ENCODE measurements around the gene KDM1A. TPM values are rescaled to one million over a fixed set of nuclear protein-coding genes. Genes with fewer than 3 reads are reported as not detected.

The KDM1A gene
- total and polyA plus RNA-seq, 10 of the 15 experiments (the other 5 are each of a cell fraction or from before 2014, with no cell fraction given), result 39.2 to 118 (median 98.9) TPM

- in situ Hi-C loops (cut with MboI), result no loop called here
- H3K4me1 ChIP-seq (ENCODE audit: control insufficient read depth, insufficient read depth, low read length), result no peaks in the 10 kb centered on the region
- H3K4me2 ChIP-seq (ENCODE audit: control insufficient read depth, insufficient read depth), result no peak overlapping the region
- no peaks in the 10 kb centered on the region for H4K20me1 ChIP-seq (ENCODE audit: control insufficient read depth, insufficient read depth)
- ATAC-seq (no peak), FAIRE-seq (no peak), DNase-seq (ENCODE audit: low read depth, low spot score) (no peak)
- no peaks in the 10 kb centered on the region for H3K27me3 ChIP-seq (replicated peaks in 1 of 2; ENCODE audit: control insufficient read depth in 2 of 2, insufficient read depth in 2 of 2, low read length in 1 of 2)
- POLR2A ChIA-PET, result no interaction called here
- H3K36me3 ChIP-seq (ENCODE audit: control insufficient read depth in 2 of 2, insufficient read depth in 2 of 2, low read length in 1 of 2), result peaks cover 25 to 66% of the 10 kb centered on the region in 2 experiments
- H3K79me2 ChIP-seq (ENCODE audit: control insufficient read depth, insufficient read depth, low read length), result no peaks in the 10 kb centered on the region
- H3K9me3 ChIP-seq (replicated peaks; ENCODE audit: control insufficient read depth, insufficient read depth, low read length), result no peaks in the 10 kb centered on the region
- no TSS peak for BruUV-seq (replicated peaks)
- RAD21 ChIA-PET (ENCODE audit: unreplicated experiment), result no interaction called here
- H3K9ac ChIP-seq (ENCODE audit: control insufficient read depth, insufficient read depth, low read length), result no peak overlapping the region
- H2AFZ ChIP-seq (ENCODE audit: control insufficient read depth, low read depth, low read length), result no peak overlapping the region
- WGBS (ENCODE audit: insufficient coverage, insufficient replicate concordance, low lambda C conversion rate, missing lambda C conversion rate), result 94% methylated on average over 5 of the region's 5 CpGs
- no peak for TF ChIP-seq RB1 (IDR thresholded peaks at IDR 0.05; ENCODE audit: borderline replicate concordance)
- TF ChIP-seq MTA3 (IDR thresholded peaks at IDR 0.05; ENCODE audit: borderline replicate concordance, low read length), result no peak
- TF ChIP-seq FOXM1 (IDR thresholded peaks at IDR 0.05; ENCODE audit: low read depth, low read length), result no peak
- no peak for TF ChIP-seq KLF5 (IDR thresholded peaks at IDR 0.05; ENCODE audit: partially characterized antibody)
- no peak for TF ChIP-seq WRNIP1 (IDR thresholded peaks at IDR 0.05; ENCODE audit: borderline replicate concordance, low read depth, low read length)
- TF ChIP-seq E2F8 (IDR thresholded peaks at IDR 0.05; ENCODE audit: low read depth, partially characterized antibody), result no peak
- no peak for TF ChIP-seq KAT2A (conservative IDR thresholded peaks at IDR 0.05; ENCODE audit: control insufficient read depth, low read depth, low read length)
- TF ChIP-seq RUNX3 (IDR thresholded peaks at IDR 0.05; ENCODE audit: low read length), result no peak
- no peak for TF ChIP-seq ELK1 (IDR thresholded peaks at IDR 0.05; ENCODE audit: low read depth, low read length)
- TF ChIP-seq SKIL (IDR thresholded peaks at IDR 0.05; ENCODE audit: low read depth, poor library complexity, severe bottlenecking), result no peak
- no peak for TF ChIP-seq SIN3A (IDR thresholded peaks at IDR 0.05; ENCODE audit: low read depth, low read length)
- no peak for TF ChIP-seq E2F4 (IDR thresholded peaks at IDR 0.05; ENCODE audit: low read depth, low read length)
- no peak overlapping the region for H3K27ac ChIP-seq (ENCODE audit: control insufficient read depth, insufficient read depth)
- CTCF ChIA-PET, result no interaction called here
- H3K4me3 ChIP-seq, result no peak overlapping the region
- intact Hi-C loops (cut with micrococcal nuclease; ENCODE audit: unreplicated experiment), result no loop called here
- SMC1A ChIA-PET (ENCODE audit: uncharacterized antibody, unreplicated experiment), result interaction anchor here (1.1 to 2.5 kb wide), 2 partner anchors 11 to 99 kb away, joined by 4 to 9 read pairs; no protein-coding TSS in a partner anchor
These were observed 64.6 kb downstream of the KDM1A start for GRCh38 chr1:23083714-23084480.

All from GM12878 (cell line).